HG03432 (cell line): ENCODE measurements around the gene NXPE1.
"Not testable (repeated sequence)": the region's sequence is repeated elsewhere in the genome, so short reads cannot be mapped to it uniquely, and the experiment has no call there.

Experiments used
- ATAC-seq: cut with Tn5 transposase; IDR thresholded peaks from one replicate; pipeline ENCODE4 v1.9.1; 2021; ENCODE audit warnings: mild to moderate bottlenecking, moderate library complexity; ENCODE audit not compliant: unreplicated experiment

The NXPE1 gene

DNA sequence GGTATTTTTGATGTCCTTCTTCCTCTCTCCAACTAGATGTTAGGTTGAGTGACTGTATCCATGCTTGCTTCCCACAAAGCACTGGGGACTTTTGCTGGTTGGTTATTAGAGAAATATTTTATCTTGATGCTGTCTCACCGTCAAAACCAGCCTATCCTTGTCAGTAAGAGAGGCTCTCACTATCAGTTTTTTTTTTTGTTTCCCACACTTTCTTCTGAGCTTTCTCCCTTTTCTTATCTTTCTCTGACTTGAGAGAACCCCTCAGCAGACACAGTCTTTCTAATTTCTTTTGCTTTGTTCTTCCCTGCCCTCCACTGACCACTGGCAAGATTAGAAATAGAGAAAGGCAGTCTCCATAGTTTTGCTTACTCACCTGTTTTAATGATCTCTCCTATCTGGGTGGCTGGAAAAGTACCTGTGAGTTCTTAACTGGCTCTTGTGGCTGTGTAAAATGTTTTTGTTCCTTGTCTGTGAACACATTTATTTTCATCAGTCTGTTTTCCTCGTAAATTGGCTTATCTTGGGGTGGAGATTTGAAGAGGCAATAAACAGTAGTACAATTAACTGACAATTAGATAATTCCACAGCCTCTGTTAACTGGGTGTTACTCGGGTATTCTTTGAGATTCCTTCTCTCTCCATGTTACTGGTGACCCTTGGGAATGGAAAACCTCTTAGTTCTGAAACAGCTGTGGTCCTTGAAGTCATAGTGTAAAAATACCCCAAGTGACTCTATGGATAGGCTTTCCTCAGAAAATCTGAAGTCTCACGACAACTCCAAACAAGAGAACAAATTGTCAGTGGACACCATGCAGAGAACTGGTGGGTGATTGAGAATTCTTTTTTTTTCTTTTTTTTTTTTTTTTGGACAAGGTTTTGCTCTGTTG is at the start of gene NXPE1:
Gene NXPE1, minus strand, starts transcription at position 457 of the 886 bp plus-strand sequence. CDS start 8,680 bp downstream, outside the sequence.
- no peak for ATAC-seq

DNA sequence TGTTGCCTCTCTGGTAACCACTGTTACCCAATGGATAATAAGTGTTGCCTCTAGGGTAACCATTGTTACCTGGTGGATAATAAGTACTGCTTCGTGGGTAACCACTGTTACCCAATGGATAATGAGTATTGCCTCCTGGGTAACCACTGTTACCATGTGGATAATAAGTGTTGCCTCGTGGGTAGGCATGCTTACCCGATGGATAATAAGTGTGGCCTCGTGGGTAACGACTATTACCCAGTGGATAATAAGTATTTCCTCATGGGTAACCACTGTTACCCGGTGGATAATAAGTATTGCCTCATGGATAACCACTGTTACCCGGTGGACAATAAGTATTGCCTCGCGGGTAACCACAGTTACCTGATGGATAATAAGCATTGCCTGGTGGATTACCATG is 49.7 kb upstream of the NXPE1 start:
- ATAC-seq, result no peak

DNA sequence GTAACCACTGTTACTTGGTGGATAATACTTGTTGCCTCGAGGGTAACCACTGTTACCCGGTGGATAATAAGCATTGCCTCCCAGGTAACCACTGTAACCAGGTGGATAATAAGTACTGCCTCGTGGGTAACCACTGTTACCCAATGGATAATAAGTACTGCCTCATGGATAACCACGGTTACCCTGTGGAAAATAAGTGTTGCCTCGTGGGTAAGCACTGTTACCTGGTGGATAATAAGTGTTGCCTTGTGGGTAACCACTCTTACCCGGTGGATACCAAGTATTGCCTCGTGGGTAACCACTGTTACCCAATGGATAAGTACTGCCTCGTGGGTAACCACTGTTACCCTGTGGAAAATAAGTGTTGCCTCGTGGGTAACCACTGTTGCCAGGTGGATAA is 48.9 kb upstream of the NXPE1 start:
- not testable (repeated sequence) for ATAC-seq

DNA sequence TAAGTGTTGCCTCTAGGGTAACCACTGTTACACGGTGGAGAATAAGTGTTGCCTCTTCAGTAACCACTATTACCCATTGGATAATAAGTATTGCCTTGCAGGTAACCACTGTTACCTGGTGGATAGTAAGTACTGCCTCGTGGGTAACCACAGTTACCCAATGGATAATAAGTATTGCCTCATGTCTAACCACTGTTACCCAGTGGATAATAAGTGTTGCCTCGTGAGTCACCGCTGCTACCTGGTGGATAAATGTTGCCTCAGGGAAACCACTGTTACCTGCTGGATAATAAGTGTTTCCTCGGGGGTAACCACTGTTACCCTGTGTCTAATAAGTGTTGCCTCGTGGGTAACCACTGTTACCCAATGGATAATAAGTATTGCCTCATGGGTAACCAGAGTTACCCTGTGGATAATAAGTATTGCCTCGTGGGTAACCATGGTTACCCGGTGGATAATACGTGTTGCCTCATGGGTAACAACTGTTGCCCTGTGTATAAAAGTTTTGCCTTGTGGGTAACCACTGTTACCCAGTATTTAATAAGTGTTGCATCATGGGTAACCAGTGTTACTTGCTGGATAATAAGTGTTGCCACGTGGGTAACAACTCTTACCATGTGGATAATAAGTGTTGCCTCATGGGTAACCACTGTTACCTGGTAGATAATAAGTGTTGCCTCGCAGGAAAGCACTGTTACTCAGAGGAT is 48.2 kb upstream of the NXPE1 start:
- ATAC-seq, result peak; percentile 34

DNA sequence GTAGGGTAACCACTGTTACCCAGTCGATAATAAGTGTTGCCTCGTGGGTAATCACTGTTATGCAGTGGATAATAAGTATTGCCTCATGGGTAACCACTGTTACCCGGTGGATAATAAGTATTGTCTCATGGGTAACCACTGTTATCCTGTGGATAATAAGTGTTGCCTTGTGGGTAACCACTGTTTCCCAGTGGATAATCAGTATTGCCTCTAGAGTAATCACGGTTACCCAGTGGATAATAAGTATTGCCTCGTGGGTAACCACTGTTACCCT is 47.1 kb upstream of the NXPE1 start:
- not testable (repeated sequence) for ATAC-seq

DNA sequence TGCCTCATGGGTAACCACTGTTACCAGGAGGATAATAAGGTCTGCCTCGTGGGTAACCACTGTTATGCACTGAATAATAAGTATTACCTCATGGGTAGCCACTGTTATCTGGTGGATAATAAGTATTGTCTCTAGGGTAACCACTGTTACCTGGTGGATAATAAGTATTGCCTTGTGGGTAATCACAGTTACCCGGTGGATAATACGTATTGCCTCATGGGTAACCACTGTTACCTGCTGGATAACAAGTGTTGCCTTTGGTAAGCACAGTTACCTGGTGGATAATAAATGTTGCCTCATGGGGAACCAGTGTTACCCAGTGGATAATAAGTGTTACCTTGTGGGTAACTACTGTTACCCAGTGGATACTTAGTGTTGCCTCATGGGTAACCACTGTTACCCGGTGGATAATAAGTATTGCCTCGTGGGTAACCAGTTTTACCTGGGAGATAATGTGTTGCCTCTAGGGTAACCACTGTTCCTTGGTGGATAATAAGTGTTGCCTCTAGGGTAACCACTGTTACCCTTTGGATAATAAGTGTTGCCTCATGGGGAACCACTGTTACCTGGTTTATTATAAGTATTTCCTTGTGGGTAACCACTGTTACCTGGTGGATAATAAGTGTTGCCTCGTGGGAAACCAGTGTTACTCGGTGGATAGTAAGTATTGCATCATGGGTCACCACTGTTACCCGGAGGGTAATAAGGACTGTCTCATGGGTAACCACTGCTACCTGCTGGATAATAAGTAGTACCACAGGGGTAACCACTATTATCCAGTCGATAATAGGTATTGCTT is 46.5 kb upstream of the NXPE1 start:
- ATAC-seq, result no peak

DNA sequence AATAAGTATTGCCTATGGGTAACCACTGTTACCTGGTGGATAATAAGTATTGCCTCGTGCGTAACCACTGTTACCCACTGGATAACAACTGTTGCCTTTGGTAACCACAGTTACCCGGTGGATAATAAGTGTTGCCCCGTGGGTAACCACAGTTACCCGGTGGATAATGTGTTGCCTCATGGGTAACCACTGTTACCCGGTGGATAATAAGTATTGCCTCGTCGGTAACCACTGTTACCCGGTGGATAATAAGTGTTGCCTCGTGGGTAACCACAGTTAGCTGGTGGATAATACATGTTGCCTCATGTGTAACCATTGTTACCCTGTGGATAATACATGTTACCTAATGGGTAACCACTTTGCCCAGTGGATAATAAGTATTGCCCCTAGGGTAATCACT is 45.7 kb upstream of the NXPE1 start:
- no peak for ATAC-seq

DNA sequence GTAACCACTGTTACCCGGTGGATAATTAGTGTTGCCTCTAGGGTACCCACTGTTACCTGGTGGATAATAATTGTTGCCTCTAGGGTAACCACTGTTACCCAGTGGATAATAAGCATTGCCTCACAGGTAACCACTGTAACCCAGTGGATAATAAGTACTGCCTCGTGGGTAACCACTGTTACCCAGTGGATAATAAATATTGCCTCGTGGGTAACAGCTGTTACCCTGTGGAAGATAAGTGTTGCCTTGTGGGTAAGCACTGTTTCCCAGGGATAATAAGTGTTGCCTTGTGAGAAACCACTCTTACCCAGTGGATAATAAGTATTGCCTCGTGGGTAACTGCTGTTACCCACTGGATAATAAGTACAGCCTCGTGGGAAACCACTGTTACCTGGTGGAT is 45.2 kb upstream of the NXPE1 start:
- no peak for ATAC-seq

DNA sequence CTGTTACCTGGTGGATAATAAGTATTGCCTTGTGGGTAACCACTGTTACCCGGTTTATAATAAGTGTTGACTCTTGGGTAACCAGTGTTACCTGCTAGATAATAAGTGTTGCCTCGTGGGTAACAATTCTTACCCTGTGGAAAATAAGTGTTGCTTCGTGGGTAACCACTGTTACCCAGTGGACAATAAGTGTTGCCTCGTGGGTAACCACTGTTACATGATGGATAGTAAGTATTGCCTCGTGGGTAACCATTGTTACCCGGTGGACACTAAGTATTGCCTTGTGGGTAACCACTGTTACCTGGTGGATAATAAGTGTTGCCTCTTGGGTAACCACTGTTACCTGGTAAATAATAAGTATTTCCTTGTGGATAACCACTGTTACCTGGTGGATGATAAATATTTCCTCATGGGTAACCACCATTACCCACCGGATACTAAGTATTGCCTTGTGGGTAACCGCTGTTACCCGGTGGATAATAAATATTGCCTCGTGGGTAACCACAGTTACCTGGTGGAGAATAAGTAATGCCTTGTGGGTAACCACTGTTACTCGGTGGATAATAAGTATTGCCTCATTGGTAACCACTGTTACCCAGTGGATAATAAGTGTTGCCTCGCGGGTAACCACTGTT is 44.6 kb upstream of the NXPE1 start:
- no peak for ATAC-seq

DNA sequence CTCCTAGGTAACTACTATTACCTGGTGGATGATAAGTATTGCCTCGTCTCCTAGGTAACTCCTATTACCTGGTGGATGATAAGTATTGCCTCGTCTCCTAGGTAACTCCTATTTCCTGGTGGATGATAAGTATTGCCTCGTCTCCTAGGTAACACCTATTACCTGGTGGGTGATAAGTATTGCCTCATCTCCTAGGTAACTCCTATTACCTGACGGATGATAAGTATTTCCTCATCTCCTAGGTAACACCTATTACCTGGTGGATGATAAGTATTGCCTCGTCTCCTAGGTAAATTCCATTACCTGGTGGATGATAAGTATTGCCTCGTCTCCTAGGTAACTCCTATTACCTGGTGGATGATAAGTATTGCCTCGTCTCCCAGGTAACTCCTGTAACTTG is 43.5 kb upstream of the NXPE1 start:
- ATAC-seq, result not testable (repeated sequence)

DNA sequence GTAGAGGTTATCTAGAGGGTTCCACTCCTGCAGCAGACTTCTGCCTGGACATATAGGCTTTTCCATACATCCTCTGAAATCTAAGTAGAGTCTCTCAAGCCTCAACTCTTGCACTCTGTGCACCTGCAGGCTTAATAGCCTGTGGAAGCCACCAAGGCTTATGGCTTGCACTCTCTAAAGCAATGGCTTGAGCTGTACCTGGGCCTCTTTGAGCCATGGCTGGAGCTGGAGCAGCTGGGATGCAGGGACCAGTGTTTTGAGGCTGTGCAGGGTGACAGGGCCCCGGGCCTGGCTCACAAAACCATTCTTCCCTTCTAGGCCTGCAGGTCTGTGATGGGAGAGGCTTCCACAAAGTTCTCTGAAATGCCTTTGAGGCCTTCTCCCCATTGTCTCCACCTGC is 38.8 kb upstream of the NXPE1 start:
- ATAC-seq, result no peak

DNA sequence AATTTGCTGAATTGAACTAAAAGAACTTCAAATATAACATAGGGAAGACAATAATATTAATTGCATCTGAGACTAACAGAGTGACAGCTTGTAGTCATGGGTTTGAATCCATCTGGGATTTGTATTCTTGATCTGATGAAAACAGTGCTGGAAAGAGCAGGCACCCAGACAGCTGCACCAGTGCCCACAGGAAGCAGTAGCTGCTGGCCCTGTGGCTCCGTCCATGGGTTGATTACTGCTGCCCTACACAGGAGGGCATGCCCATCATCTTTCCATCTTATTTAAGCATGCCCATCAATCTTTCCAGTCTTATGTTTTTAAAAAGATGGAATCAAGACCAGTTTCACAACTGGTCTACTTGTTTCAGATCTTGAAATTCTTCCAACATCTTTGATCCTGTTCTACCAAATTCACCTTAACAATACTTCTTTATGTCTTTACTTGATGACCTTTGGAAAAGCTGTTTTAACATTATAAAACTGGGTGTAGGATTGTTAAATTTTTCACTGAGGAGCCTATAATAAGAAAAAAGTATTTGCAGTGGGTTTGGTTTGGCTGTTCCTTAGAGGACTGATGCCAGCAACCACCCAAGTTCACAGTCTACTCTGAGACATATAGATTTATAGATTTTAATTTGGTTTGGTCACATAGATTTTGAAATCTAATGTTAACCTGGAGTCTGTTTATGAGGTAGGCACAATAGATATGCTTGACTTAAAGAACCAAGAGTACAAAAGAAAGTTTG is 36.7 kb upstream of the NXPE1 start:
- no peak for ATAC-seq

DNA sequence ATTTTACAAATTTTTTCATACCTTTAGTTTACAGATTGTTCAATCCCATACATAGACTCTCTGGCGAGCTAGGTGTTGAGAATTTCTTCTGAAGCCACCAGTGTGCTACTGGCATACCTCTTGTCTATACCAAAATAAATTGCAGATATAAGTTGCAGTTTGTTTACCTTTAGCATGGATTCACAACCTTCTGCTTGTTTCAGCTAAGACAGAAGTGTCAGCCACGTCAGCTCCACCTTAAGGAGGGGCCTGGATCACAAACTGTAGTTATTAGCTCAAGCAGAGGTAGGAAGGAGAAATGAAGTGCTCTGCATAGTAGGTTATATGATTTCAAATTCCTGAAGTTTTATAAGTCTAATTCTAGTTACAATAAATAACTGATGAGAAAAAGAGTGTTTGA is 35.9 kb upstream of the NXPE1 start, which contains the start of gene NXPE4:
Gene NXPE4, minus strand, starts transcription at position 216 of the 400 bp plus-strand sequence. CDS start 1,027 bp downstream, outside the sequence.
- ATAC-seq, result no peak

DNA sequence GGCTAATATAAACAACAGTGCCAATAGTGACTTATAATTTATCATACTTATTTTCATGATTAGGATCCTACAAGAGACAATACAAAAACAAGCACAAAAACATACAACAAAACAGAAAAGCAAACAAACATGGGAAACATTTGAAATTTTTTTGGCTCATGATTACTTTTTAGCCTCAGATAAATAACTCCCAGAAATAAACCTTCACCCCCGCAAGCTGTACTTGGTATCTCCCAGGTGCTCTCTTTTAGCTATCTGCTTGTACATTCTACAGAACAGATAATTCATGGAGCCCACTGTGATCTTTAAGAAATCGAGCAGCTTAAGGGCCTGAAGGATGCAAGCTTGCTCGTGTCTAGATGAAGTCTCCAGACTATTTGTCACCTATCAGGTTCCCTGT is 35.0 kb upstream of the NXPE1 start:
- no peak for ATAC-seq

DNA sequence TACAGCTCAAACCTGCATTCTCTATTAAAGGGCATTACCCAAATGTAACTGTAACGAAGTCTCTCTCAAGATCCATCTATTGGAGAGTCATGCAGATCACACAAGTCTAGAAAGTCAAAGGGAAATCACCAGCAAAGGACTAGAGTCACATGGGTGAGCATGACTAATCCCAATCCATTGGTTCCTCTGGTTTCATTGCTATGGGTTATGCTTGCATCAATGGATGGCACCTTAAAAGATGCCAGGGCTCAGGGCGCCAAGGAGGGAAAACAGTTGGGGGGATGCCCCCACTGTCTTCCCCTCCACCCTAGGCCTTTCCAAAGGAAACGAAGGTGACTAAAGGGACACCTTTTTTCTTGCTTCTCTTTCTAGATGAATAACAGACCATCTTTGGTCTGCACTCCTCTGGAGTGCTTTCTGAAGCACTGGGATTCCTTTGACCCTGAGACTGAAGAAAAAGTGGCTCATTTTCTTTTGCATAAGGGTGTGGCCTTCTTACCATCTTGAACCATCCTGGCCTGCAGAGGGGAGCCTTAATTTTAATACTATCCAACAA is 27.8 kb upstream of the NXPE1 start:
- no peak for ATAC-seq

DNA sequence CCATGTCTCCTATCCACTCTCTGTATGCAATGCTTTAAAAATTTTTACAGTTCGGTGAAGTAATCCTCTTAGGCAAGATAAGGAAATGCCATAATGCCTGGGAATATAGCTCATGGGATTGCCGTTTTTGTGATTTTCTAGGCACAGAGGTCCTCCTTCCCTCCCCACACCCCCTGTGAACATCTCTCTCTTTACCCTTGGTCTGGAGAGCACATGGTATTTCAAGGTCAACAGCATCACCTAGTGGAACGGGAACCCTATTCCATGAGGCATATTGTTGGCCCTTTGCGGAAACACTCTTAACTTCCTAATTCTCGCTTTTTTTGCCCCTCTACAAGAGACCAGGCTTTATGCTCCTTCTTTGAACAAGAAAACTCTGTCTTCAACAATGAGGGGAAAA is 27.1 kb upstream of the NXPE1 start:
- no peak for ATAC-seq

DNA sequence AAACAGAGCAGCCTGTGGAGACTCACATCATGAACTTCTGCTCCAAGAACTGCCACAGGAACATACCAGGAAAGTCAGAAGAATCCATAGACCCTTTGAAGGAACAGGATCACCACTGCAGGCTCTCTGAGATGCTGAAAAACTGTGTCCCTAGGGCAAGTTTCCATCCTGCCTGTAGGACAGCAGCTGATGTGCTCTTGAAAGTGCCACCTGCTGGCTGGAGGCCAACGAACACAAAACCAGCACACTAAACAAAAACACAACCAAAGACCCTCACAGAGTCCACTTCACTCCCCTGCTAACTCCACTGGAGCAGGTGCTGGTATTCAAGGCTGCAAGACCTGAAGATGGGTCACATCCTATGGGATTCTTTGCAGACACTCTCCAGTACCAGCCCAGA is 12.0 kb upstream of the NXPE1 start:
- ATAC-seq, result no peak

DNA sequence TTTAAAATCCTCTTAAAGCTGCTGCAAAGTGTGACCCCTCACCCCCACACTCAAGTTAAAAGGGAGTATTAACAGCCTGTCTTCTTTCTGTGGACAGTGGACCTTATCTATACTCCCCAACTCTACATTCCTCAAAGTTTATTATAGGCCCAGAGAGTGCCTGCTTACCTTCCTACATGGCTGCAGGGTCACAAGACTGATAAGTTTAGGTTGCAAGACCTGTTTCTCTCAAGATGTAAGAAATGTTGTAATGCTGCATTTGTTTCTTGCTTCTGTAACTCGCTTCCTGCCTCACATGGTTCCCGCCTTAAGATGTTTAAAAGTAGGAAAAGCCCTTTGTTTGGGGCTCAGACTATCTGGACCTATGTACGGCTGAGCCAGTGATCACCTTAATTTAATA is 10.1 kb upstream of the NXPE1 start:
- no peak for ATAC-seq

DNA sequence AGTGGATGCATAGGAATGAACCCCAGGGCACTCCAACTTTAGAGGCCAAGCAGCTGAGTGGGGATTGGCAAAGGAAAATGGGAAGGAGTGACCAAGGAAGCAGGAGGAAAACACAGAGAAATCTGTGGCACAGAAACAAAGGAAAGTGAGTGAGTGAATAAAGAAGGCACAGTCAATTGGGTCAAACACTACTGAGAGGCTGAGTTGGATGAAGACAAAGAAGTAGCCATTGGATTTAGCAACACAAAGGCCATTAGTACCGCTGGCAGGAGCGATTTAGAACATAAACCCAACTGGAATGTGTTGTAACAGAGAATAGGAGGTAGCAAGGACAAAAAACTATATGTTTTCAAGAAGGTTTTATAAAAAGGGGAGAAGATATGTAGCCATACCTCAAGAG is 6.6 kb upstream of the NXPE1 start:
- no peak for ATAC-seq

DNA sequence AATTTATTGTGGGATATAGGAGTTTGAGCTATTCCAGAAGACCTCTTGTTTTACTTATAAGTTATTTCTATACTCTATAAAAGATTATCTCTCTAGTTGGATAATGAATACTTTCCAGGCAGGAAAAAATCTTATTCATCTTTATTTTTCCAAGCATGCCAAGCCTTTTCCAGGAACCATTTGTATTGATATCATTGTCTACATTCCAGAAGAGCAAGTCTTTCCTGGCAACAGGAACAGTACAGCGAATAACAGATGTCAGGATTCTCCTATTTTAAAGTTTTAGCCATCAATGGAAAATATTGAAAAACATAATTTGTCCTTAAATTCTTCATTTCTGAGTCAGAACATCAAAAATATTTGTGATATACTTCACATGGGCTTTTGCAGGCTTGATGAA is 5.2 kb upstream of the NXPE1 start:
- ATAC-seq, result no peak
